ENCODE measurements around the gene PRKACA. TPM values are rescaled to one million over a fixed set of nuclear protein-coding genes. Genes with fewer than 3 reads are reported as not detected.
A peak's percentile ranks its signal among the peaks of the same experiment; 100 is the strongest.

PRKACA gene
- total RNA-seq, 2 donors from 2014 or later, result 61.6 to 80.0 TPM

GRCh38 chr19:14139944-14140343, 22.4 kb upstream of the PRKACA start:
- no peaks in the 10 kb centered on the region for H3K27me3 Mint-ChIP-seq
- H3K4me1 Mint-ChIP-seq (ENCODE audit: low read depth in 2 of 2), result peaks cover 23 to 27% of the 10 kb centered on the region in 2 donors
- no peak for DNase-seq (ENCODE audit: low spot score)
- peak overlapping the region; percentile 45 for H3K4me3 Mint-ChIP-seq
- H3K36me3 Mint-ChIP-seq, result no peaks in the 10 kb centered on the region
- no peak for ATAC-seq
- H3K27ac Mint-ChIP-seq, result peak overlapping the region in 1 of 2 donors; percentile 1
- H3K9me3 Mint-ChIP-seq, result no peaks in the 10 kb centered on the region

GRCh38 chr19:14138576-14139265, 21.2 kb upstream of the PRKACA start:
- Mint-ChIP-seq H3K36me3 (no peaks in the 10 kb centered on the region), H3K27ac (peak overlapping the region; percentile 47), H3K4me3 (peak overlapping the region; percentile 52), H3K4me1 (ENCODE audit: low read depth in 2 of 2) (peaks cover 27 to 33% of the 10 kb centered on the region in 2 donors), H3K27me3 (no peaks in the 10 kb centered on the region), H3K9me3 (no peaks in the 10 kb centered on the region)
- no peak for DNase-seq (ENCODE audit: low spot score)
- no peak for ATAC-seq

GRCh38 chr19:14136509-14137281, 19.1 kb upstream of the PRKACA start, which contains the start of gene ASF1B:
Gene ASF1B, minus strand, starts transcription at chr19:14136589. Its CDS starts 133 bp downstream, at chr19:14136456.
- H3K27ac Mint-ChIP-seq, result peak within 1 kb of the TSS; percentile 74 to 78

DNA sequence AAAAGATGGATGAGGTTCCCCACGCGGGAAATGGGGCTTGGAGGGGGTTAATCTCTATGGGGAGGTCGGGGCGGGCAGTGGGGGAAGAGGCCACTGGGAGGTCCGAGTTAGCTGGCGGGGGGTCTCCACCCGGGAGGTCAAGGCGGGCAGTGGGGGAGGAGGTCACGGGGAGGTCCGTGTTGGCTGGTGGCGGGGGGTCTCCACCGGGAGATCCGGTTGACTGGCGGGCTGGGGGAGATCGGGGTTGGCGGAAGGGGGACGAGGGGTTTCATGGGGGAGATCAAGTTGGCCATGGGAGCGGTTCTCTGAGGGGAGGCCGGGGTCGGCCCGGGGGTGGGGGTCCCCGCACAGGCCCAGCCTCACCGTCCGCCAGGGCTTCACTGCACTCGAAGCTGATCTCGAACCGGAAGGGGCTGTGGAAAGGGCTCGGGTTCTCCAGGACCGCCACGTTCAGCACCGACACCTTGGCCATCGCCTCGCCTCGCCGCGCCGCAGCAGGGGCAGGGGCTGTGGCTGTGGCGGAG, 18.5 kb upstream of the PRKACA start:
- DNase-seq (ENCODE audit: low spot score), result no peak
- Mint-ChIP-seq H3K4me1 (ENCODE audit: low read depth in 2 of 2) (peaks cover 20 to 25% of the 10 kb centered on the region in 2 donors), H3K4me3 (peak overlapping the region; percentile 82), H3K9me3 (no peaks in the 10 kb centered on the region), H3K27ac (peak overlapping the region; percentile 74 to 78), H3K27me3 (no peaks in the 10 kb centered on the region), H3K36me3 (no peaks in the 10 kb centered on the region)
- no peak for ATAC-seq

More at GRCh38 chr19:14136509-14137281, 19.1 kb upstream of the PRKACA start, which contains the start of gene ASF1B:
- H3K27me3 Mint-ChIP-seq, result no peaks in the 10 kb centered on the region
- H3K4me1 Mint-ChIP-seq (ENCODE audit: low read depth in 2 of 2), result peaks cover 20 to 25% of the 10 kb centered on the region in 2 donors
- H3K4me3 Mint-ChIP-seq, result peak within 1 kb of the TSS; percentile 82
- ATAC-seq, result peak; percentile 90 to 91
- H3K9me3 Mint-ChIP-seq, result no peaks in the 10 kb centered on the region
- H3K36me3 Mint-ChIP-seq, result no peaks in the 10 kb centered on the region
- peak; percentile 100 for DNase-seq (ENCODE audit: low spot score)

DNA sequence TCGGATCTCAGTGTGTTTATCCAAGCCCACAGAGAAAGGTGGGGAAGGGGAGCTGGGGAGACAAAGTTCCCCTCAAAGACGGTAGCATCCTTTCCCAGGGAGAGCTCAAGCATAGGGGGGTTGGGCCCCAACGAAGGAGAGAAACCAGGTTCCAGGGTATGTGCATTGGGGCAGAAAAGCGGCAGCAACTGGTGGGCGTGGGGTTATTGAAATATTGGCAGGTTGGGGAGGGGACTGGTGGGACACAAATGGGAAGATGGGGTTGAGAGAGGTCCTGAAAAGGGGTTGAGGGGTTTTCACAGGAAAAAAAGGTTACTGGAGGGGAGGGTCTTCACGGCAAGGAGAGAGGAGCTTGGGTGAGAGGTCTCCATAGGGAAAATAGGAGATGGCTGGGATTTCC, 17.8 kb upstream of the PRKACA start:
- no peaks in the 10 kb centered on the region for H3K27me3 Mint-ChIP-seq
- no peaks in the 10 kb centered on the region for H3K9me3 Mint-ChIP-seq
- DNase-seq (ENCODE audit: low spot score), result no peak
- ATAC-seq, result no peak
- H3K4me1 Mint-ChIP-seq (ENCODE audit: low read depth in 2 of 2), result peaks cover 20 to 25% of the 10 kb centered on the region in 2 donors
- peak overlapping the region; percentile 73 to 74 for H3K27ac Mint-ChIP-seq
- H3K4me3 Mint-ChIP-seq, result peak overlapping the region; percentile 82
- H3K36me3 Mint-ChIP-seq, result no peaks in the 10 kb centered on the region

GRCh38 chr19:14127929-14128509, 10.5 kb upstream of the PRKACA start:
- Mint-ChIP-seq H3K9me3 (no peaks in the 10 kb centered on the region), H3K4me3 (no peak overlapping the region), H3K27me3 (no peaks in the 10 kb centered on the region), H3K4me1 (ENCODE audit: low read depth in 2 of 2) (peaks cover 6 to 8% of the 10 kb centered on the region in 2 donors), H3K27ac (no peak overlapping the region), H3K36me3 (peaks cover 4% of the 10 kb centered on the region)
- DNase-seq (ENCODE audit: low spot score) (no peak), ATAC-seq (peak; percentile 49 to 71)

DNA sequence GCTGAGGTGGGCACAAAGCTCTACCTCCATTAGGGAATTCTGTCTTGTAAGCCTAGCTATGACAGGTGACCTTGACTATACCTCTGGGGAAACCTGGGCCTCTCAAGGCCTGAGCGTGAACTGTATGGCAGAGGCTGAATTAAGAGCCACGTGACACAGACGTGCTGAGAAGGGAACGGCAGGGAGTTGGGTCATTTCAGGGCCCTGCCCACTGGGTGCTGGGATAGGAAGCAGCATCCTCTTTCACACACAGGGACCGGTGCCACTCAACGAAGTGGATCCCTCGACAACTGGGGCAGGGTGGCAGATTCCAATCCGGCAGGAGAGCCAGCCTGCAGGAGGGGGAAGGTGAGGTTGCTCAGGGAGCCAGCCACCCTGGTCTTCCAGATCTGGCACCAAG, 9.6 kb upstream of the PRKACA start:
- Mint-ChIP-seq H3K27me3 (no peaks in the 10 kb centered on the region), H3K27ac (no peak overlapping the region), H3K36me3 (peaks cover 4% of the 10 kb centered on the region), H3K4me1 (ENCODE audit: low read depth in 2 of 2) (peaks cover 6 to 8% of the 10 kb centered on the region in 2 donors), H3K9me3 (no peaks in the 10 kb centered on the region), H3K4me3 (no peak overlapping the region)
- DNase-seq (ENCODE audit: low spot score) (no peak), ATAC-seq (peak in 1 of 2 donors; percentile 32)

GRCh38 chr19:14122924-14123323, 5.4 kb upstream of the PRKACA start:
- no peaks in the 10 kb centered on the region for H3K9me3 Mint-ChIP-seq

DNA sequence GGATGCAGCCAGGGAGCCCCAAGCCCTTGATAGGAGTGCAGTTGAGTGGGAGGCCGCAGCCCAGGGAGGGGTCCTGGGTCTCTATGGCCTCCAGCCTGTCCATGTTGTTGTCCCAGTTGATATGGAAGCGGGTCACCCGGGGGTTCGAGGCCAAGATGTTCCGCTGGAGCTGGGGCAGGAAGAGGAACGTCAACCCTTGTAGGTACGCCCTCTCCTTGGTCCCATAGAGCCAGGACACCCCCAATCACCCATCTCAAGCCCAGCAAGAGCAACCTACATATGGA, 2.9 kb upstream of the PRKACA start:
- no peak for DNase-seq (ENCODE audit: low spot score)
- H3K27ac Mint-ChIP-seq, result peak overlapping the region in 1 of 2 donors; percentile 97
- H3K4me1 Mint-ChIP-seq (ENCODE audit: low read depth in 2 of 2), result peaks cover 25 to 26% of the 10 kb centered on the region in 2 donors

More at GRCh38 chr19:14122924-14123323, 5.4 kb upstream of the PRKACA start:
- Mint-ChIP-seq H3K27me3 (no peaks in the 10 kb centered on the region), H3K36me3 (no peaks in the 10 kb centered on the region), H3K4me1 (ENCODE audit: low read depth in 2 of 2) (peaks cover 11 to 12% of the 10 kb centered on the region in 2 donors), H3K27ac (no peak overlapping the region), H3K4me3 (no peak overlapping the region)
- DNase-seq (ENCODE audit: low spot score) (no peak), ATAC-seq (no peak)

DNA sequence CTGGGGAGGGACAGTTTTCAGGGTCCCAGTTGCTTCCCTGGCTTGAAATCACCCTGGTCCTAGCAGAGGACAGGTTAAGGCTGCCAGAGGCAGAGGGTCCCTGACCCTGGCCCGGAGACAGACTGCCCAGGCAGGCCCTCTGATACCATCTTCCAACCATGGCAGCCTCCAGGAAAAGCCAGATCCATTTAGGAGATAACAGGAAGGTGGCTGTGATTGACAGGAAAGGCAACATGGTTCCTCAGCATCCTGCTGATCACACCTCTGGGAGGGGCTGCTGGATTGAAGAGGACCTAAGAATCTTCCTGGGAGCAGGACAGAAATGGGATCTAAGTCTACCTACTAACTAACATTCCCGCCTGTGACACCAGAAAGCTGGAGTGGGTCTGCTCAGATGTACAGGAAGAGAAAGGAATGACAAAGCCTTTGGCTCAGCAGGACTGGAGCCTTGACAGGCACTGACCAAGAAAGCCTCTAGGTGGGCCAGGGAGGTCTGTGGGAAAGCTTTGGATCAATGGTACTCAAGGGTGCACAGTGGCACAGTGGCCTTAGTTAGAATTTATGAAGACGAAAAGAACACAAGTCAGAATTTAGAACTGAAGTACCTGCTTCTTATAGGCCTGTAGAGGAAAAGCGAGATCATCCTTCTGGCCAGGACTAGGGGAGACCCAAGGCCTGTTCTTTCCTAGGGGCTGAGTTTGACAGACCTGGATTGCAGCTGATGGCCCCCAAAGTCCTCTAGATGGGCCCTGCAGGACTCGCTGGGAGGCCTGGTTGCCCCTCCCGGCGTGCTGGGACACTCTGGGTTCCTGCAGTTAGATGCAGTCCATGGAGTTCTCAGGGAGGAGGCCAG, 2.3 kb upstream of the PRKACA start:
- H3K27me3 Mint-ChIP-seq, result no peaks in the 10 kb centered on the region
- DNase-seq (ENCODE audit: low spot score) (no peak), ATAC-seq (no peak)
- no peak overlapping the region for H3K4me3 Mint-ChIP-seq
- no peaks in the 10 kb centered on the region for H3K9me3 Mint-ChIP-seq
- no peaks in the 10 kb centered on the region for H3K36me3 Mint-ChIP-seq
- peaks cover 27 to 31% of the 10 kb centered on the region in 2 donors for H3K4me1 Mint-ChIP-seq (ENCODE audit: low read depth in 2 of 2)
- H3K27ac Mint-ChIP-seq, result peak overlapping the region in 1 of 2 donors; percentile 97

More for the DNA sequence above, 2.9 kb upstream of the PRKACA start:
- Mint-ChIP-seq H3K9me3 (no peaks in the 10 kb centered on the region), H3K36me3 (no peaks in the 10 kb centered on the region), H3K27me3 (no peaks in the 10 kb centered on the region), H3K4me3 (no peak overlapping the region)
- ATAC-seq, result no peak

GRCh38 chr19:14119146-14119545, 1.6 kb upstream of the PRKACA start:
- H3K27ac Mint-ChIP-seq, result peak overlapping the region; percentile 93 to 97

DNA sequence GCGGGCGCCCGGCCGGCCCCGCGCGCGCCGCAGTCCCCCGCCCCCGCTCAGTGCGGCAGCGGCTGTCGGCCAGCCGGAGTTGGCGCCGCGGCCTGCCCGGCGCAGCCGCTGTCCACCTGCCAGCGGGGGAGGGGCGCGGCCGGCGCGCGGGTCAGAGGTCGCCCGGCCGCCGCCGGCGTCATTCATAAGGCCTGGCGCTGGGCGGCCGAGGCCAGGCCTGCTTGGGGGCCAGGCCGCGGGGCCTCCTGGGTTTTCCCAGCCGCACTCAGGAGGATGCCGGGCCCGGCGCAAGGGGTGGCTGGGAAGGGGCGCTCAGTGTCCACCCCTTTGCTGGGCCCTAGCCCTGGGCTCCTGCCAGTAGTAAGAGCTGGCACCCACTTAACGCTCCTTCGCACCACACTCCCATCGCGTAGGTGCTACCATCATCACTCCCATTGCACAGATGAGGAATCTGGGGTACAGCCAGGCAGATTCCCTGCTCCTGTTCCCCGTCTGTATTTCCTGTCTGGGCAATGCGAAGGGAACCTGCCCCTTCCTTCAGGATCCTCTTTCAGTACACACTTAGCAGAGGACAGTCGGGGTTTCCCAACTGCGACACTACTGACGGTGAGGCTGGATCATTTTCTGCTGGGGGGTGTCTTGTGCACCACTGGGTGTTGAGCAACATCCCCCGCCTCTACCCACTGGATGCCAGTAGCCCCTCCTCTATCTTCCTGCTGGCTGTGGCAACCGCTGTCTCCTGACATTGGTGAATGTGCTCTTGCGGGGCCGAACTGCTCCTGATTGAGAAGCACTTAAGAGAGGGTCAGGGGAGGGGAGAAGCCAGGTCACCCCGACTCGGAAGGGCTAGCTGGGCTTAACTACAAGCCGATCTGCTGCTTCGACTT, 846 bp upstream of the PRKACA start:
- Mint-ChIP-seq H3K27me3 (no peaks in the 10 kb centered on the region), H3K27ac (peak overlapping the region; percentile 93 to 97), H3K9me3 (no peaks in the 10 kb centered on the region), H3K4me1 (ENCODE audit: low read depth in 2 of 2) (peaks cover 30 to 40% of the 10 kb centered on the region in 2 donors), H3K4me3 (peak overlapping the region; percentile 98), H3K36me3 (no peaks in the 10 kb centered on the region)
- peak; percentile 4 to 60 for ATAC-seq
- DNase-seq (ENCODE audit: low spot score), result peak; percentile 89

More at GRCh38 chr19:14119146-14119545, 1.6 kb upstream of the PRKACA start:
- Mint-ChIP-seq H3K27me3 (no peaks in the 10 kb centered on the region), H3K9me3 (no peaks in the 10 kb centered on the region), H3K36me3 (no peaks in the 10 kb centered on the region), H3K4me3 (peak overlapping the region; percentile 98), H3K4me1 (ENCODE audit: low read depth in 2 of 2) (peaks cover 27 to 34% of the 10 kb centered on the region in 2 donors)
- no peak for ATAC-seq
- DNase-seq (ENCODE audit: low spot score), result no peak

Data from natural killer cell treated with Interleukin-12 subunit alpha and Interleukin-12 subunit beta and Interleukin-15 and Interleukin-18, amount 100 ng/mL, for 72 hours (primary cell).